NCI-H146 treated with DMSO at 0.1 percent for 48 hours (cell line): ENCODE measurements around the gene HIP1.
"Not testable (repeated sequence)": the region's sequence is repeated elsewhere in the genome, so short reads cannot be mapped to it uniquely, and the experiment has no call there.

Experiments used
- DNase-seq: peaks from one replicate; lab custom pipeline; 2025; ENCODE audit not compliant: unreplicated experiment; lab: John Stamatoyannopoulos, UW

HIP1 gene

DNA sequence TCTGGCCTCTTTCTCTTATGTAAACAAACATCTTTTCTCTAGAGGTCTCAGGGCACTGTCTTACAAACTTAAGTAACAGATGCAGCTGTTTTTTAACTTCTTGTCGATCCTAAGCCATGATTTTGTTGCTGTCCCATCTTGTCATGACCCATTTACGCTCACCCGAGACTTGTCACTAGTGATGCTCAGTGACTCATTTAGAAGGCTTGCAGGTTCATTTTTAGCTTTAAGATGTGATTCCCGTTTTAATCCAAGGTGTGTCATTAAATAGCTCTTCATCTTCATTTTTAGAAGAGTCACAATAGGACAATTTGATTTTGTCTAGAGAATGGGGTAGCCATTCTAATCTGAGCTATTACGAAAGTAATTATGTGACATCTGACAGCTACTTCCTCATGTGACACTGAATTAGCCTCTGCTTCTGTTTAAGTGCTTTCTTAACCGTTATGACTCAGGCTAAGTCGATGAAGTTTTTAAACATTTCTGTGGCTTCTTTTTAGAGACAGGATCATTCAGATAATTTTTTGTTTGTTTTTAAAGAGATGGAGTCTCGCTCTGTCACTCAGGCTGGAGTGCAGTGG is 203.9 kb downstream of the HIP1 start:
- no peak for DNase-seq

GRCh38 chr7:75533926-75534325 is 204.8 kb downstream of the HIP1 start:
- no peak for DNase-seq

GRCh38 chr7:75532639-75533038 is 206.1 kb downstream of the HIP1 start:
- no peak for DNase-seq

- no peak for DNase-seq
These were observed 207.4 kb downstream of the HIP1 start for GRCh38 chr7:75531359-75531821.

DNA sequence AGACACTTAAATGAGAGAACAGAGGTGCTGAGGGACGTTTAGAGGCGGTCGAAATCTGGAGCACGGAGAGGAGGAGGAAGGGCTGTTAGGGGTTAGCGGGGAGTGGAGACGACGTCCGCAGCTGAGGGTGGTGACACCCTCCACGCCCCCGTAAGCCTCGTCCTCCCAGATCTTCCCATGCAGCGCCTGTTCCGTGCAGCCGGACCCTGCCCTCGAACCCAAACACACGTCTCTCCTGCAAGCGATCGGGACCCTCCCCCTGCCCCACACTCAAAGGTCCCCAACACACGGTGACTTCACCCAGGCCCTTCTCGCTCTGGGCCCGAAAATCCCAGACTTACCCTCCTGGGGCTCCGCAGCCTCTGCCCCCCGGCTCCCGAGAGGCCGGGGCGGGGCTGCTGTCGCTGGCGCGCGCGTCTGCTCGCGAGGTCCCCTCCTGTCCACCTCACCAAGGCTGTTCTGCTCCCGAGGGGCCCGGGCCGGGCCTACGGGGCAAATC is 211.5 kb downstream of the HIP1 start:
- not testable (repeated sequence) for DNase-seq

- DNase-seq: not testable (repeated sequence)
These were observed 217.0 kb downstream of the HIP1 start for GRCh38 chr7:75521727-75522126.

- DNase-seq: not testable (repeated sequence)
These were observed 219.9 kb downstream of the HIP1 start for GRCh38 chr7:75518842-75519241.

DNA sequence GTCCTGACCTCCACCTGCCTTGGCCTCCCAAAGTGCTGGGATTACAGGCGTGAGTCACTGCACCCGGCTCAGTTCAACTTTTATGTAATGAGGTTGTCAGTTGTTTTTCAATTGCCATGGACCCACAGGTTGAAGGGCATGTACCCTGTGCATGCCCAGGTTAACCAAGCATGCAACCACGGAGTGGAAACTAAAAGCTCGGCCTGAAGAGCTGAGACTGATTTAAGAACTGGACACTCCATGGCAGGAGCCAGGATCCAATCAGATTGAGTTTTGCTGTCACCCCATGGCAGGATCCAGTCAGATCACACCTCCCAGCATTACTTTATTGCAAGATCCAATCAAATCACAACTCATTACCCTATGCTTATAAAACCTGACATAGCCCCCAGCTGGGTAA is 229.7 kb downstream of the HIP1 start:
- DNase-seq: not testable (repeated sequence)

- not testable (repeated sequence) for DNase-seq
These were observed 246.7 kb downstream of the HIP1 start, which contains the start of gene SPDYE5 for GRCh38 chr7:75492020-75492419. Gene SPDYE5, plus strand, starts transcription at chr7:75492320. Its CDS starts 1,728 bp downstream, at chr7:75494048.

DNA sequence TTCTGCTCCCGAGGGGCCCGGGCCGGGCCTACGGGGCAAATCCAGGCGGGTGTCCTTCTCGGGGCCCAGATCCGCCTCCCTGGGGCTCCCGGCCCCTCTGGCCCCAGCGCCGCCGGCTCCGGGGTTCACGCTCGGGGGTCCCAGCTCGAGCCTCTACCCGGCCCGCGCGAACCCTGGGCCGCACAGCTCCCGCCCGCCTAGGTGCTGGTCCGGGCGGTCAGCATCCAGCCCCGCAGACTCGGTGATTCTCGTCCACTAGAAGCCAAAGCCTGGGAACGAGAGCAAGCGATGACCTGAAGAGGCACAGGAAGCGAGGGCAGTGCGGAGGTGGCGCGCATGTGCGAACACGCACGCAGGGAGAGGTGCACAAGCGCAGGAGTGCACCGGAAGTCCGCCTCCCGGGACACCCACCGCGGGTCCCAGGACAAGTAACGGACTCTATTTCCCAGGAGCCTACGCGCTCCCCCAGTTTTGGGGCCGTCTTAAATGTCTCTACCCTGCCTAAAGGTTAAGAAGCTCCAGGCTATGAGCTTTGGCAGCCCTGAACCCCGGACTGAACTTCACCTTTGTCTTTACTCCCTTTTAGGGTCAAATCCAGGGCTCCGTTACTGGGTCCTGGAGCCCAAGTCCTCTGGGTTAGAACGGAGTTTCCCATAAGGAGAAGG is 252.6 kb downstream of the HIP1 start, which contains the start of gene POM121C:
Gene POM121C (minus strand): TSS at position 321 of the 665 bp plus-strand sequence. CDS start 44,803 bp downstream, outside the sequence.
- peak; percentile 80 for DNase-seq

- not testable (repeated sequence) for DNase-seq
These were observed 253.3 kb downstream of the HIP1 start for GRCh38 chr7:75485355-75485978.
